Activated naive CD4-positive, alpha-beta T cell treated with anti-CD3 and anti-CD28 coated beads, Interleukin-2, amount 50 U/mL, for 72 hours (primary cell): Measurements from ENCODE around the gene GHR. TPM values are rescaled to one million over a fixed set of nuclear protein-coding genes. Genes with fewer than 3 reads are reported as not detected.
"Not testable (repeated sequence)": the region's sequence is repeated elsewhere in the genome, so short reads cannot be mapped to it uniquely, and the experiment has no call there.

Experiments used
- ATAC-seq, 2 donors: fragments of 150-1000 bp; cut with Tn5 transposase; 2 replicates each; pipeline ENCODE4 v1.10.0; 2021; ENCODE audit warnings: mild to moderate bottlenecking in 2 of 2, moderate library complexity in 2 of 2
- DNase-seq, 2 donors: peaks; one replicate each; pipeline ENCODE4 v3.0.0; 2021 to 2022; ENCODE audit warnings: low spot score in 2 of 2
- H3K27ac Mint-ChIP-seq, 2 donors: one replicate each; pipeline ENCODE4 v1.8.0; 2022; ENCODE audit warnings: mild to moderate bottlenecking in 2 of 2, mixed read lengths in 2 of 2
- H3K36me3 Mint-ChIP-seq, 2 donors: one replicate each; pipeline ENCODE4 v1.8.0; 2022; ENCODE audit warnings: mixed read lengths in 2 of 2
- H3K9me3 Mint-ChIP-seq, 2 donors: one replicate each; pipeline ENCODE4 v1.8.0; 2022; ENCODE audit warnings: mixed read lengths in 2 of 2
- total RNA-seq, 2 donors: library from RNA; stranded (reverse); gene quantifications; one replicate each; pipeline ENCODE4 v1.2.3, GENCODE V29; 2022

The GHR gene
- total RNA-seq, 2 donors from 2014 or later = not detected

- ATAC-seq, H3K27ac Mint-ChIP-seq, H3K9me3 Mint-ChIP-seq, H3K36me3 Mint-ChIP-seq, DNase-seq: not testable (repeated sequence)
These were observed 236.6 kb downstream of the GHR start for GRCh38 chr5:42659869-42660268.

- H3K36me3 Mint-ChIP-seq = no peaks in the 10 kb centered on the region
- no peak overlapping the region for H3K27ac Mint-ChIP-seq
- ATAC-seq (no peak), DNase-seq (no peak)
- H3K9me3 Mint-ChIP-seq = peaks cover 0 to under 1% of the 10 kb centered on the region in 2 donors
These were observed 242.6 kb downstream of the GHR start for GRCh38 chr5:42665857-42666256.

GRCh38 chr5:42666869-42667268 is 243.6 kb downstream of the GHR start:
- no peaks in the 10 kb centered on the region for H3K36me3 Mint-ChIP-seq
- DNase-seq (no peak), ATAC-seq (no peak)
- H3K9me3 Mint-ChIP-seq = no peaks in the 10 kb centered on the region
- no peak overlapping the region for H3K27ac Mint-ChIP-seq

- no peak for ATAC-seq
These were observed 245.0 kb downstream of the GHR start for GRCh38 chr5:42668254-42668653.

GRCh38 chr5:42672925-42673324 is 249.7 kb downstream of the GHR start:
- no peak overlapping the region for H3K27ac Mint-ChIP-seq
- DNase-seq (no peak), ATAC-seq (no peak)
- no peaks in the 10 kb centered on the region for H3K9me3 Mint-ChIP-seq
- H3K36me3 Mint-ChIP-seq = no peaks in the 10 kb centered on the region

More at GRCh38 chr5:42668254-42668653, 245.0 kb downstream of the GHR start:
- no peak for DNase-seq
- Mint-ChIP-seq H3K9me3 (no peaks in the 10 kb centered on the region), H3K36me3 (no peaks in the 10 kb centered on the region), H3K27ac (no peak overlapping the region)

GRCh38 chr5:42675602-42676001 is 252.4 kb downstream of the GHR start:
- DNase-seq (no peak), ATAC-seq (no peak)
- no peaks in the 10 kb centered on the region for H3K36me3 Mint-ChIP-seq
- H3K27ac Mint-ChIP-seq = no peak overlapping the region
- no peaks in the 10 kb centered on the region for H3K9me3 Mint-ChIP-seq

GRCh38 chr5:42676362-42676761 is 253.1 kb downstream of the GHR start:
- no peak for ATAC-seq
- no peak for DNase-seq
- Mint-ChIP-seq H3K36me3 (no peaks in the 10 kb centered on the region), H3K9me3 (no peaks in the 10 kb centered on the region), H3K27ac (no peak overlapping the region)

- no peaks in the 10 kb centered on the region for H3K36me3 Mint-ChIP-seq
- ATAC-seq (no peak), DNase-seq (no peak)
- no peak overlapping the region for H3K27ac Mint-ChIP-seq
- H3K9me3 Mint-ChIP-seq = no peaks in the 10 kb centered on the region
These were observed 254.1 kb downstream of the GHR start for GRCh38 chr5:42677156-42677842.

GRCh38 chr5:42680046-42680445 is 256.8 kb downstream of the GHR start:
- Mint-ChIP-seq H3K36me3 (peaks cover 0 to 5% of the 10 kb centered on the region in 2 donors), H3K9me3 (peaks cover 3 to 5% of the 10 kb centered on the region in 2 donors), H3K27ac (no peak overlapping the region)
- ATAC-seq (no peak), DNase-seq (no peak)

- not testable (repeated sequence) for DNase-seq, H3K9me3 Mint-ChIP-seq, H3K27ac Mint-ChIP-seq, ATAC-seq
- H3K36me3 Mint-ChIP-seq = peaks cover 0 to 10% of the 10 kb centered on the region in 2 donors
These were observed 261.8 kb downstream of the GHR start for GRCh38 chr5:42685078-42685477.

GRCh38 chr5:42689391-42689790 is 266.2 kb downstream of the GHR start:
- Mint-ChIP-seq H3K27ac (no peak overlapping the region), H3K9me3 (no peaks in the 10 kb centered on the region), H3K36me3 (peaks cover 0 to 5% of the 10 kb centered on the region in 2 donors)
- no peak for DNase-seq
- ATAC-seq = no peak

GRCh38 chr5:42691413-42691937 is 268.2 kb downstream of the GHR start:
- Mint-ChIP-seq H3K36me3 (peaks cover 0 to 5% of the 10 kb centered on the region in 2 donors), H3K9me3 (no peaks in the 10 kb centered on the region), H3K27ac (no peak overlapping the region)
- ATAC-seq = no peak
- no peak for DNase-seq

GRCh38 chr5:42701351-42702059 is 278.3 kb downstream of the GHR start:
- Mint-ChIP-seq H3K27ac (no peak overlapping the region), H3K36me3 (no peaks in the 10 kb centered on the region)

GRCh38 chr5:42703238-42703637 is 280.0 kb downstream of the GHR start:
- DNase-seq = no peak
- no peak overlapping the region for H3K27ac Mint-ChIP-seq
- no peaks in the 10 kb centered on the region for H3K36me3 Mint-ChIP-seq
- ATAC-seq = no peak
- H3K9me3 Mint-ChIP-seq = peaks cover 0 to 5% of the 10 kb centered on the region in 2 donors

More at GRCh38 chr5:42701351-42702059, 278.3 kb downstream of the GHR start:
- peaks cover 0 to 5% of the 10 kb centered on the region in 2 donors for H3K9me3 Mint-ChIP-seq
- DNase-seq (no peak), ATAC-seq (no peak)

GRCh38 chr5:42715785-42716184 is 292.5 kb downstream of the GHR start:
- ATAC-seq (no peak), DNase-seq (no peak)
- Mint-ChIP-seq H3K36me3 (no peaks in the 10 kb centered on the region), H3K27ac (no peak overlapping the region), H3K9me3 (no peaks in the 10 kb centered on the region)

GRCh38 chr5:42718591-42718990 is 295.4 kb downstream of the GHR start:
- Mint-ChIP-seq H3K9me3 (no peaks in the 10 kb centered on the region), H3K27ac (no peak overlapping the region), H3K36me3 (no peaks in the 10 kb centered on the region)
- DNase-seq = no peak
- ATAC-seq = peak; percentile 78 to 86

GRCh38 chr5:42719034-42719433 is 295.8 kb downstream of the GHR start:
- Mint-ChIP-seq H3K9me3 (no peaks in the 10 kb centered on the region), H3K36me3 (no peaks in the 10 kb centered on the region), H3K27ac (no peak overlapping the region)
- DNase-seq = no peak
- peak; percentile 9 to 18 for ATAC-seq
